Urothelium cell line (cell line): ENCODE results near the gene GBF1.

Experiments
- DNase-seq: peaks from one replicate; pipeline ENCODE4 v3.0.0; 2011; ENCODE audit warnings: low spot score, mixed read lengths
- FAIRE-seq: peaks from 2 replicates; lab custom pipeline; 2011; peaks lifted over from hg19 to GRCh38; lab: Jason Lieb, UNC

The GBF1 gene

GRCh38 chr10:102262744-102263370 lies 17.5 kb downstream of the GBF1 start:
- DNase-seq (no peak), FAIRE-seq (no peak)

DNA sequence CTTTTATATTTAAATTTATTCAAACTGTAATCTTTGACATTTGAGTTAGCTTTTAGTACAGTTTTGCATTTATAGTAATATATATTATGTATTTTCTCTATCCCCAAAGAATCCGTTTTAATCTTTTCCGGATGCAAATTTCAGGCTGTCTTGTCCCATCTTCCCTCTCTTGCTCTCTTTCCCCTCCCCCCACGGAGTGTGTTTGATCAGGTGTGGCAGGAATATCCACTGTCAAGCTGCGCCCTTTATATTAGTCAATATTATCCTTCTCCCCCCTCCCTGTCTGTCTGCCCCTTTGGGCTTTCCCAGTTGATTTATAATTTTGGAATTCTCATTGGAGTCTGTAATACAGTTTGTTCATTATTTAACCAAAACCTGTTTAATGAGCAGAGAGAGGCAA lies 19.0 kb downstream of the GBF1 start:
- DNase-seq, result no peak

DNA sequence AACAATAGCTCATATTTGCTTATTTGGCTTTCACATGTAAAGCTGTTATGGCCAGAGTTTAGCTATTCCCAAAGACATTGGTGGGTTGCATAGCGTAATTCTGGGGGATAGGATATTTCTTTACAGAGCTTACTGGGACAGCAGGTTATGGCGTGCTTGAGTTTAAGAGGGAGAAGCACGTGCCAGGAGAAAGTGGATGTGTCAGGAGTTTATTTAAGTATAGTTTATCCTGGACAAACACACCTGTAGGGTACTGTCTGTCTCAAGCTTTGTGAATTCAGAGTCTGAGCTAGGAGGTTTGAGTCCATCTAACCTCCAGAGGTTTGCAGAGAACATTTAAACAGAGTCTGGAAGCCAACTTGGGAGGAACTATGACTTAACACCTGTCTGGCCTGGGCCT lies 21.3 kb downstream of the GBF1 start:
- DNase-seq, result no peak
- no peak for FAIRE-seq

More for the DNA sequence above, 19.0 kb downstream of the GBF1 start:
- FAIRE-seq, result no peak

DNA sequence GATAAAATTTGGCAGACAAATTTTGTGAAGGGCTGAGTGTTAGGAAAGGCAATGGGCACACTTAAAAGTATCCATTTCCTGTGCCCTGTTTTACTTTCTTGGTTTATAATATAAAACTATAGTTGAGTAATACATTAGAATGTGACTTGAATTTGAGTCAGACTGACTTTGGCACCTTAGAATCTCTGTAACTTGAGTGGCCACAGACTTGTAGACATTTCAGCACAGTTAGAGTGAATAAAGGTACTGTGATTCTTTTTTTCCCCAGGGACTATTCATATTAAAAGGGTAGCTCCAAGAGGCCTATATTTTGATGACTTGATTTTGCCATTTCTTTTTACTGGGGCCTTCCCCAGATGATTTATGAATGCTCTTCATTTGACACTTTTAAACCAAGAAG lies 22.4 kb downstream of the GBF1 start:
- no peak for FAIRE-seq

DNA sequence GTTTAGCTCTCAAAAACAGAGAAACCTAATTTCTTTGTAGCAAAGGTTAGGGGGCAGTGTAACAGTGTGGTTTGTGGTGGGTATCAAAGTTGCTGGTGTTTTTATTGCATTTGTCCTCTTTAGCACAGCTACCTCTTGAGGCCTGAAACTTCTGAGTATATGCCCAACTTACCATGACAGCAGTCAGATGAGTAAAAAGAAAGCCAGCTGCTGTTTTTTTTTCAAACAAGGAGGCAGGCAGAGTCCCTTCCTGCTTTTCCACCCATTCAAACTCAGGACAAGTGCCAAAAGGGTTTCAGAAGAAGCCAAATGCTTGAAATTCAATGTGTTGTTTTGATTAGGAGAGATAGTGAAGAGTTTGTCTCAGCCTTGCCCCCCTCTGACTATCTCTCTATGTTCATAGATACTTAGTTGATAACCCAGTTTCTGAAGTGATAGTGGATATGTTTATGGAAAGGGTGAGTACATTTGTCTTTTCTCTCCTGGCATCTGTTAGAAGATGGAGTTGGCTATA lies 23.1 kb downstream of the GBF1 start:
- no peak for FAIRE-seq
- DNase-seq, result no peak

More for the DNA sequence above, 22.4 kb downstream of the GBF1 start:
- no peak for DNase-seq

GRCh38 chr10:102269017-102269416 lies 23.7 kb downstream of the GBF1 start:
- DNase-seq (no peak), FAIRE-seq (no peak)

DNA sequence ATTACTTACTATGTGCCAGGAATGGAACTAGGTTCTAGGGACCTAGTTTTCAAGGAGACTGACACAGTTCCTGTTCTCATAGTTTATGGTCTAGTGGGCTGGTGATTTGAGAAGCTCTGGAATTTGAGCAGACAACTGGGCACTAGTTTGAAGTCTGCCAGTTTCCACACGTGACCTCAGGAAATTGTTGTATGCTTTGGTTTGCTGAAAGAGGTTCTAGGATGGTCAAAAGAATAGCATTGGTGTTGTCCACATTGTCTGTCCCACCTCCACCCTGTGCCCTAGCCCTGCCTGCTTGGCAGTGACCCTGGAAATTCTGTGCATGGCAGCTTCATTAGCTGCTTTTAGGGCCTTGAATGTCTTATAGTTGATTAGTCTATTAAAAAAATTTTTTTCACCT lies 28.7 kb downstream of the GBF1 start:
- FAIRE-seq (no peak), DNase-seq (no peak)

- DNase-seq, result no peak
- no peak for FAIRE-seq
These were observed 30.0 kb downstream of the GBF1 start for GRCh38 chr10:102275343-102275742.

DNA sequence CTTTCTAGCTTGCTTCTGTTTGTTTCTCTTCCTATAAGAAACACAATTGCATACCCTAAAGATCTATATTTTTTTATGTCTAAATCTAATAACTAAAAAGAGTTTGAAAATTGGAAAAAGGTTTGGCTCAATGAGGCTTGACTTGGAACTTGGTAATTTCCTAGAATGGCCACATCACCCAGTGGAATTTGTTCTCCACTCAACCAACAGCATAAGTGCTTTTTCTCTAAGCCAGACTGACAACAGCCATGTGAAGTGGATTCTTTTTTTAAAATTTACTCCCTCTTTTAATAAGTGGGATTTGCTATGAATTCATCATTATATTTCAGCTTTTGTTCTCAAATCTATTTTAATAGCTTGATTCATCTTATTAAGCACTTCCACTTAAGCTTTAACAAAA lies 33.8 kb downstream of the GBF1 start:
- DNase-seq, result no peak

DNA sequence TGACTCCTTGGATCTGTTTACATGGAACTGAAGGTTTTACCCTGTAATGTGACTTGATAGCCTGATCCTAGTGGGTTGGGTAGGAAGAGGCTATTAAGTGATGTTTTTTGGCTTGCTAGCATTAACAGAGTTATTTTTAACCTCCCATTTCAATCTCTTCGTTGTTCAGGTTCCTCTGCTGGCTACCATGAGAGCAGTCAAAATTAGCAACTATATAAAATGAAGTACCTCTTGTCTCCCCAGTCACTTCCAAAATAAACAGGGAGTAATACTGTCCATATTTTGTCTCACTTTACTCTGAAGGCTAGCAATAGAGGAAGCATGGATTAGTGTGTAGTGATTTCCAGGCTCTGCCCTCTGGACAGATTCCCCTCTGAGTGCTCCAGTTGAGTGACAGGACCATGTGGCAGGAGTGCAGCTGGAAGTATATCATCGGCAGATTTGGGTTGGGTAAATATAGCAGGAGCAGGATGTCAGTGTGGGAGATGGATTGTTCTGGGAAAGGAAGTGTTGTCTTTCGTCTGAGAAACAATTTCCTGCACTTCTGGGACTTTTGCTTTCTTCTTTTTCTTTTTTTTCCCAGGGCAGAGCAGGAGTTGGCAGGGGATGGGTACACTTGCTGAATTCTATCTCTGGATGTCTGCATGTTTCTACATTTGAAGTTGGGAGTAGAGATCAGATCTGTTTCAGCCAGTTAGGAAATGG lies 35.2 kb downstream of the GBF1 start:
- FAIRE-seq (no peak), DNase-seq (no peak)

More for the DNA sequence above, 33.8 kb downstream of the GBF1 start:
- FAIRE-seq, result no peak

GRCh38 chr10:102281102-102281487 lies 35.8 kb downstream of the GBF1 start:
- DNase-seq, result no peak
- FAIRE-seq, result no peak

- DNase-seq (no peak), FAIRE-seq (no peak)
These were observed 38.2 kb downstream of the GBF1 start for GRCh38 chr10:102283488-102283887.

DNA sequence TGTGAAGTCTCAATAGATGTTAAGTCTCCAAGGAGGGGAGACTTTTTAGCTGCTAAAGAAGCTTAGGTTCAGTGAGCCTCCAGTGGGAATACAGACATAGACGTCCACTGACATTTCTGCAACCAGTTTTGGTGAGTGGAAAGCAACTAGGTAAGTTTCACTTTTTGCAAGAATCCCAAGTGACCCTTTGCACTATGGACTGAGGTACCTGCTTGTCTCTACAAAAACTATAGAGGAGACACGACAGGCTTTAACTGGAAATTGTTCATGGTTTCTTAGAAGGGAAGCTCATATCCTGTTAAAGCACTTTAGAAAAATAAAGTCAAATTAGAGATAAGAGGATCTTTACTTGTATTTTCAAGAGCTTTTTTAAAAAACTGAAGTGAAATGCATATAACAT lies 38.6 kb downstream of the GBF1 start:
- FAIRE-seq, result no peak
- no peak for DNase-seq

DNA sequence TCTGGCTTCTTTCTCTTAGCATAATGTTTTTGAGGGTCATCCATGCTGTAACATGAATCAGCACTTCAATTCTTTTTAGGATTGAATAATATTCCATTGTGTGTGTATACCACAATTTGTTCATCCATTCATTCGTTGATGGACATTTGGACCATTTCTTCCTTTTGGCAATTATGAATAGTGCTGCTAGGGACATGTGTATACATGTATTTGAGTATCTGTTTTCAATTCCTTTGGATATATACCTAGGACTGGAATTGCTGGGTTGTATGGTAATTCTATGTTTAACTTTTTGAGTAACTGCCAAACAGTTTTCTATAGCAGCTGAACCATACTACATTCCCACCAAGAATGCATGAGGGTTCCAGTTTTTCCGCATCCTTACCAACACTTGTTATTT lies 39.2 kb downstream of the GBF1 start:
- FAIRE-seq (no peak), DNase-seq (no peak)

DNA sequence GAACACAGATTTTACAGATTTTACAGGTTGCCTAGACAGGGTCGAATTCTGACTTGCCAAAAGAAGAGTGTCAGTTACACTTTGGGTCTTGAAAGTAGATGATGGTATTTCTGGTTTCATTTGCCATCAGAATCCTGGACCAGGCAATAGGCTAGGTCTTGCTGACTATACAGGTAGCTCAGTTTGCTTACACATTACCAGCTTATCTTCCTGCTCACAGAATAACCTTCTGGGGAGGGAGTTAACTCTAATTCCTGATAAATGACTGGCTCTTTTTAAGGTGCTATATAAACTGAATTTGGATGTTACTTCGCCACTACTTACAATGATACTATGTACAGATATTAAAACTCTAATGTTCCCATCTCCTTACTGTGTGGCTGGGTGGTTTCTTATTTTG lies 39.8 kb downstream of the GBF1 start:
- FAIRE-seq (no peak), DNase-seq (no peak)

GRCh38 chr10:102286216-102286615 lies 40.9 kb downstream of the GBF1 start:
- DNase-seq, result no peak
- no peak for FAIRE-seq

DNA sequence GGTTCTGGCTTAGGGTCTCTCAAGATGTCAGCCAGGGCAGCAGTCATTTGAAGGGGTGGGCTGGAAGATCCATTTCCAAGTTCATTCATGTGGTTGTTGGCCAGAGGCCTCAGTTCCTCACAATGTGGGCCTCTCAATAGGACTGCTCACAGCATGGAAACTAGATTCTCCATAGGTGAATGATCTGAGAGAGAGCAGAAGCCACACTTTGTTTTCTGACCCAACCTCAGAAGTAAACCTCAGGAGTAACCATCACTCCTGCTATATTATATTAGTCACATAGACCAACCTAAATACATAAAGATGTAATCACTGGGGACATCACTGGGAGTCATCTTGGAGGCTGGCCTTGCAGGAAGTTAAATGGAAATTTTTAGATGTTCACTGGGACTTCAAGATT lies 42.2 kb downstream of the GBF1 start:
- FAIRE-seq, result no peak

DNA sequence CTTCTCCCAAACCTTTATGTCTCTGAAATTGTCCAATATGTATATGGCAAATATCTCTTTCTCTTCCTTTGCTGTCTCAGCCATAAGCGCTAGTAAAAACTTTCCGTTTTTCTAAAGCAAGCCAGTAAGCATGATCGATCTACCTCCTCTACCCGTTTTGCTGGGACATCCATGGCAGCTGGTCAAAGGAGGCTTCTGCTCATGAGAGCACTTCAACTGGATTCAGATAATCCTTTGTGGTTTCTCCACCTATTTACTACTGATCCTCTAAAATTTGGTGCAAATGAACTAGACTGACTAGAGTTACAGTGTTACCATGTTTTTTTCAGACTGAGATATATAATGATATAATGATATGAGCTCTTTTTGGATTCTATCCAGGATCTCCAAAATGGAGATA lies 42.7 kb downstream of the GBF1 start:
- DNase-seq, result no peak
- FAIRE-seq, result no peak

More for the DNA sequence above, 42.2 kb downstream of the GBF1 start:
- no peak for DNase-seq

- no peak for DNase-seq
- FAIRE-seq, result no peak
These were observed 44.0 kb downstream of the GBF1 start for GRCh38 chr10:102289356-102289755.

DNA sequence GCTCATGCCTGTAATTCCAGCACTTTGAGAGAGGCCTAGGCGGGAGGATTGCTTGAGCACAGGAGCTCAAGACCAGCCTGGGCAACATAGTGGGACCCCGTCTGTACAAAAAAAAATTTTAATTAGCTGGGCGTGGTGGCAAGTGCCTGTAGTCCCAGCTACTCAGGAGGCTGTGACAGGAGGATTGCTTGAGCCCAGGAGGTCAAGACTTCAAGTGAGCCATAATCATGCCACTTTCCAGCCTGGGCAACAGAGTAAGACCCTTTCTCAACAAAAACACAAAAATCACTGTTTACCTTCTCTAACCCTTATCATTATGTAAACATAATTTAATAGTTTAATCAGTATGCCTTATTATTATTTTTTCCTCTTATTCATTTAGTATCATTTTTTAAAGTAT lies 44.5 kb downstream of the GBF1 start:
- no peak for FAIRE-seq
- no peak for DNase-seq

DNA sequence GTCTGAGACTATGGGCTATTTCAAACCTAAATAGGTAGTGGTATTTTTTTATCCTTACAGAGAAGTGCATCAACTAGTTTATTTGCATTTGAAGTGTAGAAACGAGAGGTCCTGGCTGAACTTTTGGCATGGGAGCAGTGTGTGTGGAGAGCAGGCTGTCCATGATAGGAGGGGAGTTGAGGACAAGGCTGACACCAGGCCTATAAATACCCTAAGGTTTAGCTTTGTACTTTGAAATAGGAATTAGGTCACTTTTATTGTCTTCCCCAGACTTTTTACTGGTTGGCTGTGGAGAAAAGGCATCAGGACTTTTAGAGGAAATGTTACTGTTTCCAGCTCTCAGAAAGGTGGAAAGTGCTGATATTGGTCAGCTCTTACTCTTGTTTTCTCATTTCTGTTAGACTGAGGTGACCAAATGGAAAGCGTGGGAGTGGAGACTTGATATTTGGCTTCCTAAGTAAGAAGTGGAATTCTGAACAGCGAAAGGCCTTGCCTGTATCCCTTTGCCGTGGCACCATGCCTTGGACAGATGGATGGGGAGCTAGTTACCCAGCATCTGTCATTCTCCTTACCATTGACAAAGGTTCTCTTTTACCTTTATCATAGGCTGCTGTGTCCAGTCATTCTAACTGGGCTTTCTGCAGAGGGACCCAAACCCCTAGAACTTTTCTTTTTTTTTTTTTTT lies 46.0 kb downstream of the GBF1 start:
- DNase-seq, result no peak
- no peak for FAIRE-seq

DNA sequence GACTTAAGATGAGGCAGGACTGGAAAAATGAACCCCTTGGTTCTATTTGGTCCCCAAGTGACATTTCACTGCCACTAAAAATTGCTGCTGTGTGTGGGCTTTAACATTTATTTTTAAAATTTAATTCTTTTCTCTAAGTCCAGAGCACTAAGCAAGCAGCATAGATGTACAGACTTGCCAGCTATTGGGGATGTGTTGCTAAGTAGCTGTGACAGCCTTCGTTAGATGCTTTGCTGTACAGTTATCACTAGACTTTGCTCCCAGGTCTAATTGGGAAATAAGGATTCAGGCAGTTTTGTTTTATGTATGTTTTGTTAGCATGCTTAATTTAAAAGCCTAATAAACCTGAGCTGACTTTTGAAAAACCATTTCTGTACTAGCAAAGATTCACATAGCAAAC lies 51.8 kb downstream of the GBF1 start:
- DNase-seq (no peak), FAIRE-seq (no peak)
